Choroid plexus epithelial cell (primary cell): ENCODE data around the gene VANGL1.

Experiments
- DNase-seq: peaks from one replicate; pipeline ENCODE4 v3.0.0-alpha.2; 2010; ENCODE audit warnings: low read depth
- H3K4me3 ChIP-seq: 2 replicates; pipeline ENCODE4 v1.5.1; 2011; ENCODE audit warnings: low read depth, mild to moderate bottlenecking, control low read depth, low read length, moderate library complexity
- CTCF ChIP-seq: conservative IDR thresholded peaks from 2 replicates; pipeline ENCODE4 v1.5.1; 2011; ENCODE audit warnings: low read depth, mild to moderate bottlenecking, control low read depth, inconsistent platforms, low read length, moderate library complexity

The VANGL1 gene

GRCh38 chr1:115718011-115718754, 76.4 kb downstream of the VANGL1 start:
- H3K4me3 ChIP-seq, result no peak overlapping the region
- no peak for DNase-seq
- no peak for TF ChIP-seq CTCF

GRCh38 chr1:115719285-115719684, 77.5 kb downstream of the VANGL1 start:
- no peak for DNase-seq
- no peak for TF ChIP-seq CTCF

GRCh38 chr1:115722221-115722620, 80.5 kb downstream of the VANGL1 start:
- TF ChIP-seq CTCF, result no peak
- H3K4me3 ChIP-seq, result no peak overlapping the region
- peak; percentile 26 for DNase-seq

More at GRCh38 chr1:115719285-115719684, 77.5 kb downstream of the VANGL1 start:
- no peak overlapping the region for H3K4me3 ChIP-seq

GRCh38 chr1:115723756-115724155, 82.0 kb downstream of the VANGL1 start:
- TF ChIP-seq CTCF, result no peak
- H3K4me3 ChIP-seq, result no peak overlapping the region
- no peak for DNase-seq

- no peak for TF ChIP-seq CTCF
- H3K4me3 ChIP-seq, result no peak overlapping the region
- DNase-seq, result no peak
These were observed 83.8 kb downstream of the VANGL1 start for GRCh38 chr1:115725600-115725999.

- TF ChIP-seq CTCF, result no peak
- H3K4me3 ChIP-seq, result no peak overlapping the region
- no peak for DNase-seq
These were observed 84.4 kb downstream of the VANGL1 start for GRCh38 chr1:115726161-115726560.

GRCh38 chr1:115726570-115726969, 84.8 kb downstream of the VANGL1 start:
- no peak for TF ChIP-seq CTCF
- no peak overlapping the region for H3K4me3 ChIP-seq
- DNase-seq, result no peak
